Activated CD8-positive, alpha-beta memory T cell treated with anti-CD3 and anti-CD28 coated beads for 36 hours (primary cell): Measurements from ENCODE around the gene DLG4. TPM values are rescaled to one million over a fixed set of nuclear protein-coding genes. Genes with fewer than 3 reads are reported as not detected.

Experiments
- CTCF ChIA-PET: fragments of 350-600 bp; sonication (Branson Sonifier 250); formaldehyde crosslinking; loops from one replicate; lab custom pipeline; 2021; ENCODE audit warnings: antibody characterized with exemption; lab: Charles Lee
- POLR2A ChIA-PET: fragments of 350-600 bp; sonication (Branson Sonifier 250); formaldehyde crosslinking; loops from one replicate; lab custom pipeline; 2021; ENCODE audit warnings: antibody characterized with exemption; lab: Charles Lee
- total RNA-seq, 2 experiments: library from RNA; stranded (reverse); gene quantifications; one replicate each; pipeline ENCODE4 v1.2.3, GENCODE V29; 2021

The DLG4 gene
- total RNA-seq, 2 experiments from 2014 or later: 4.5 to 4.6 TPM

DNA sequence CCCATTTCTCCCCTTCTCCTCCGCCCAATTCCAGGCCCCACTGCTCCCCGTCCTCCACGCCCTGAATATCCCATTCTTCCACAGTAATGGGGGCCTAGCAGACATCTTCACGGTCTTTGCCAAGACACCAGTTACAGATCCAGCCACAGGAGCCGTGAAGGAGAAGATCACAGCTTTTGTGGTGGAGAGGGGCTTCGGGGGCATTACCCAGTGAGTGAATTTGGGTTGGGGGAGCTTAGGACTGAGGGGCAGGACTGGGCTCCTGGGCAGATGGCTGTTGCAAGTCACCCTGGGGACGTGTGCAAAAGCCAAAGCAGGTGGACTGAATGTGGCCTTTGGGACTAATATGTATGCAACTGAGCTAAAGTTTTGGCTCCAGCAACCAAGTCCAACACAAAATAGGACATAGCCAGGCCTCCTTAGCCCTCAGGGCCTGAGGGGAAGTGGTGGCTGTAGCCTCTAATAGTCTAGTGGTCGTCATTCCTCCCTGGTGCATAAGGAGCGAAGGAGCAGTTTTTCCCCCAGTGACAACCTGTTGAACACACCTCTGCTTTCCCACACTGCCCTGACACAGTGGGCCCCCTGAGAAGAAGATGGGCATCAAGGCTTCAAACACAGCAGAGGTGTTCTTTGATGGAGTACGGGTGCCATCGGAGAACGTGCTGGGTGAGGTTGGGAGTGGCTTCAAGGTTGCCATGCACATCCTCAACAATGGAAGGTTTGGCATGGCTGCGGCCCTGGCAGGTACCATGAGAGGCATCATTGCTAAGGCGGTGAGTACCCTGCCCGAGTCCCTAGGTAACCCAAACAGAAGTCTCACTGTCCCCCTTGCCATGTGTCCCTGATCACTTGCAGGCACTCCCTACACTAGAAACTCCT lies 2.7 kb upstream of the DLG4 start:
- CTCF ChIA-PET: interaction anchor here (1.3 kb wide), 1 partner anchor 74 kb away, joined by 3 read pairs; no protein-coding TSS in a partner anchor

DNA sequence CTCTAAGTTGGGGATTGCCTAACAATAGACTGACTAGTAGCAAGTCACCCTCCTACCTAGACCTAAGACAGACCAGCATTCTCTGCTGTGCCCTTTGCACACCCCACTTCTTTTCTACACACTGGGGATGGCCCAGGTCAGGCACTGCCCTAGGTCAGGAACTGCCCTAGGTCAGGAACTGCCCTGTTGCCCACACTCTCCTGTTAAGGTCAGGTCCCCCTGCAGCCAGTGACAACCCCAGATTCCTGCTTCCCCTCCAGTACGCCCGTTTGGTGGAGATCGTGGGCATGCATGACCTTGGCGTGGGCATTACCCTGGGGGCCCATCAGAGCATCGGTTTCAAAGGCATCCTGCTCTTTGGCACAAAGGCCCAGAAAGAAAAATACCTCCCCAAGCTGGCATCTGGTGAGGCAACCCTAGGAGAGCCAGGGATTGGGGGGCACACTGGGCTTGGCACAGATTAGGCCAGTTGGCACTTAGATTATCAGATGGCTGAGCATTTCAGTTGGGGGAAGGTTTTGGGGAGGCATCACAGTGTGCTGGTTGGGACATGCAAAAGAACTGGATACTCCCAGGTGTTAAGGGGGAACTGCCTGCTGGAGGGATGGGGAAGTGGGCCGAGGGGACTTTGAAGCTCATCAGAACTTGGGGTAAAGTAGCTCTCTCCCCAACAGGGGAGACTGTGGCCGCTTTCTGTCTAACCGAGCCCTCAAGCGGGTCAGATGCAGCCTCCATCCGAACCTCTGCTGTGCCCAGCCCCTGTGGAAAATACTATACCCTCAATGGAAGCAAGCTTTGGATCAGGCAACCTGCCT lies 1.8 kb upstream of the DLG4 start:
- ChIA-PET POLR2A (interaction anchor here (0.6 to 3.3 kb wide), 9 partner anchors 10 to 108 kb away, joined by 3 to 19 read pairs (median 5); partner anchors contain the start of genes DVL2, NEURL4 and PHF23), CTCF (interaction anchor here (1.1 to 2.1 kb wide), 9 partner anchors 10 to 75 kb away, joined by 3 to 12 read pairs (median 5); partner anchors contain the start of genes CTDNEP1, DVL2, ELP5 and GABARAP)

More for the DNA sequence above, 2.7 kb upstream of the DLG4 start:
- POLR2A ChIA-PET: interaction anchor here (1.5 kb wide), 1 partner anchor 11 kb away, joined by 4 read pairs; the partner anchor contains the start of gene DVL2

- ChIA-PET POLR2A (interaction anchor here (0.6 to 3.3 kb wide), 10 partner anchors 9 to 184 kb away, joined by 3 to 19 read pairs (median 5); partner anchors contain the start of genes DVL2, NEURL4 and PHF23), CTCF (interaction anchor here (1.0 to 2.1 kb wide), 9 partner anchors 11 to 76 kb away, joined by 3 to 12 read pairs (median 5); partner anchors contain the start of genes CTDNEP1, DVL2, ELP5 and GABARAP)
Observed at GRCh38 chr17:7220593-7221277, 1.1 kb upstream of the DLG4 start.

DNA sequence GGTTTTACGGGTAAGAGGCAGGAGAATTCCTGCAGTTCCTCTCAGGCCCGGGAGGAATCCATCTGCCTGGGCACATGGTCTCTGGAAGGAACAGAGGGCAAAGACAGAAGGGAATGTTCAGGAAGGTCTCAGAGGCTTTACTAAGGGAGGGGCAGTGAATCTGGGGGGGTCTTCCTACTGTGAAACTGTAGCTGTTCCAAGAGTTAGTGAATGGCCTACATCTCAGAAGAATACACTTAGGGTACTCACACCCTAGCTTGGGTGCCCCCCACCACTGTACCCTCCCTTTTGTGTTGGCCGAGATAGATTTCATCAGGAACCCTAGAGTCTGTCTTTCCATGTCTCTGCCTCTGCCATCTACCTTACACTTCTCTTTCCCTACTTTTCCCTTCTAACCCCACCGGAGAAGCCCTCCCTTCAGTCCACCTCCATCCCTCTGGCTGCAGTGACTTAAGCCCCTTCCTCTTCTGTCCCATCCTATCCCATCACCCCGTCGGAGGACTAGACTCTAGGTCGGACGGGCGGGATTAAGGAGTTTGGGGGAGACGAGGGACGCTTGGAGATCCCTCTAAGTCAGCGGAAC lies 316 bp downstream of the DLG4 start:
- ChIA-PET CTCF (interaction anchor here (0.9 to 2.1 kb wide), 4 partner anchors 20 to 174 kb away, joined by 3 to 12 read pairs (median 4); partner anchors contain the start of genes PHF23 and SLC2A4), POLR2A (interaction anchor here (0.6 to 3.3 kb wide), 7 partner anchors 10 to 117 kb away, joined by 3 to 19 read pairs (median 5); partner anchors contain the start of genes ACAP1, CTDNEP1, DVL2 and PHF23)

GRCh38 chr17:7218758-7219157 lies 878 bp downstream of the DLG4 start:
- POLR2A ChIA-PET: interaction anchor here (0.6 to 3.3 kb wide), 5 partner anchors 19 to 118 kb away, joined by 3 to 19 read pairs (median 5); partner anchors contain the start of genes ACAP1, CTDNEP1 and PHF23
- CTCF ChIA-PET: interaction anchor here (1.4 to 1.5 kb wide), 2 partner anchors 21 to 63 kb away, joined by 4 read pairs; partner anchors contain the start of genes PHF23 and SLC2A4

DNA sequence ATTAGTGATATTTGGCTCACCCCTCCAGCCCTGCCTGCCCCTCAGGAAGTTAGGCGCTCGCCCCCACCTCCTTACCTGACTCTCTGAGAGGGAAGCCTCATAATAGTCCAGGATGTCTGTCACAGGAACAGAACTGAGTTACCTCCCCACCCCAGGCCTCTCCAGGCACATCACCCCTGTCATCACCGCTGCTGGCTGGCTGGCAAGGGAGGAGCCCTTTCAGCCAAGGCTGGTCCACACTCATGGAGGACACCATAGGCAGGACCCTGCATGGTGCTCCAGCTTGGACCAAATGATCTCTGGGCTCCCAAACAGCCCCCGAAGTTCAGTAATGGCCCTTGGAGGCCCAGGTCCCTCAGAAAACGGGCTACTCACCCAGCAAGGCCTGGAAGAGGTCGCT lies 1.5 kb downstream of the DLG4 start:
- POLR2A ChIA-PET: interaction anchor here (3.3 kb wide), 1 partner anchor 19 kb away, joined by 19 read pairs; the partner anchor contains the start of gene PHF23
- CTCF ChIA-PET: interaction anchor here (1.5 kb wide), 1 partner anchor 63 kb away, joined by 4 read pairs; the partner anchor contains the start of gene SLC2A4

- ChIA-PET POLR2A (no interaction called here), CTCF (no interaction called here)
Observed at GRCh38 chr17:7217113-7217987, 2.3 kb downstream of the DLG4 start.

DNA sequence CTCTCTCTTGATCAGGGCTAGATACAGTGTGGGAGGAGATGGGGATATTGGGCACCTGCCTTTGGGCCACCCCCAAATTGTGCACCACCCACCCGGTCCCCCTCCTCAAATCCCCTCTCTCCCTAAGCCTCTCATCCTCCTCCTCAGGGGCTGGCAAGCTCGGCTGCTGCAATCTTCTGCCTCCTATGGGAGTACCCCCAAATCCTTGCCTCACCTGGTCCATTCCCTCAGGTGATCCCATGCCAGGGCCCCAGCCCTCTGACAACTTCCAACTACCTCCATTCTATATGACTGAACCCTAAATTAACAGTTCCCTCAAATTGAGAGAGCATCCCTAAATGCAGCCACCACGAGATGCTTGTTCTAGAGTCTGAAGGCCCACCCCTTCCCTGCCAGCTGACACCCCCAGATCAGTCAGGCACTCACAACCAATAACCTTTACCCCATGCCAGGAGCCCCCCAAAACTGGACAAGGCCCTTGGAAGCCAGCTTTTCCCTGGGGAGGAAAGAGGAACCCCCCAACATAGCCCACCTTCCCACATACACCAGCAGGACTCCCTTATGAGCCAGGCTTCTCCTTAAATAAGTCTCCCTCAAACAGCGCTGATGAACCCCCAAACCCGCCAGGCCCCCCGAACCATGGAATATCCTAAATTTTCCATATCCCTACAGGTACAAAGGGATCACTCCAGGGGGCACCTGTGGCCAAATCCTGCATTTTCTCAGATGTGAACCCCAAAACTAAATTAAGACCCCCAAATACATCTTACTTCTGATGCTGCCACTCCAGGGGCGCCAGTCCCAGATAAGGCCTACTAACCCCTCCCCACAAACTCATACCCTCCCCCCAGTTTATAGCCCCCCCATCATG lies 3.2 kb downstream of the DLG4 start:
- POLR2A ChIA-PET: interaction anchor here (0.5 kb wide), 1 partner anchor 22 kb away, joined by 3 read pairs; no protein-coding TSS in a partner anchor
- CTCF ChIA-PET: interaction anchor here (0.9 kb wide), 1 partner anchor 76 kb away, joined by 3 read pairs; no protein-coding TSS in a partner anchor

GRCh38 chr17:7215652-7216180 lies 3.9 kb downstream of the DLG4 start:
- POLR2A ChIA-PET: interaction anchor here (0.5 kb wide), 1 partner anchor 22 kb away, joined by 3 read pairs; no protein-coding TSS in a partner anchor
- CTCF ChIA-PET: interaction anchor here (0.9 kb wide), 1 partner anchor 77 kb away, joined by 3 read pairs; no protein-coding TSS in a partner anchor

- POLR2A ChIA-PET: interaction anchor here (1.0 kb wide), 1 partner anchor 23 kb away, joined by 3 read pairs; no protein-coding TSS in a partner anchor
- CTCF ChIA-PET: no interaction called here
Observed at GRCh38 chr17:7215136-7215638, 4.4 kb downstream of the DLG4 start.

DNA sequence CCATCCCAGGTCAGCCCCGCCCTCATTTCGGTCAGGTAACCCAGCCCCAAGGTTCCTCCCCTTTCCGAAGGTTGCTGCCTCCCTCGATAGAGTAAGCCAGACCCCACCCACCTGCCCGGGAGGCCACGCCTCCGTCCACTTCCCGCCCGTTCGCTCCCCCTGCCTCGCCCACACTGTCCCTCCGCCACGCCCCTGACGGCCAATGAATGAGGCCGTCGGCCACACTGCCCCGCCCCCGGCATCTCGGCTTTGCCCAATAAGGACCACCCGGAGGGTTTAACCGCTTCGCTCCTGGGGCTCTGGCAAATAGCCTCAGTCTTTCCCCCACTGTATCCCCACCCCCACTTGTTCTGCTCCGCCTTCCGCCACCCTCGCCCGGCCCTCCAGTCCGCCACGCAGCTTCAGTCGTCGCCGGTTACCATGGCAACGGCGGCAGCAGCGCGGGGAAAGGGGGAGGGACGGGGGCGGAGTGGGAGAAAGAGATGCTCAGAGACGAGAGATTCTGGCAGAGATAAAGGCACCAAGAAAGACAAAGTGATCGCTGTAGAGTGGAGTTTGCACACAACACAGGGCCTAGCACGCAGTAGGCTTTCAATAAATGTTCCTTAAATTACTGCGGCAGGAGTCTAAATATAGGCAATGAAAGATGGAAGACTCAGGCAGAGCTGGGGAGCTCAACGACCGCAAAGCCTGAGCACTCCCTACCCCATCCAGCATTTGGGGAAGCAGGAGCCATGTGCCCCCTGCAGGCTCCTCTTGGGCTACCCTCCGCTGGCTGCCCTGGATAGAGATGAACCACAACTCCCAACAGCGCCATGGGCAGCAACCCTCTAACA lies 5.1 kb downstream of the DLG4 start:
- POLR2A ChIA-PET: interaction anchor here (0.5 to 1.0 kb wide), 2 partner anchors 23 to 975 kb away, joined by 3 read pairs; no protein-coding TSS in a partner anchor

DNA sequence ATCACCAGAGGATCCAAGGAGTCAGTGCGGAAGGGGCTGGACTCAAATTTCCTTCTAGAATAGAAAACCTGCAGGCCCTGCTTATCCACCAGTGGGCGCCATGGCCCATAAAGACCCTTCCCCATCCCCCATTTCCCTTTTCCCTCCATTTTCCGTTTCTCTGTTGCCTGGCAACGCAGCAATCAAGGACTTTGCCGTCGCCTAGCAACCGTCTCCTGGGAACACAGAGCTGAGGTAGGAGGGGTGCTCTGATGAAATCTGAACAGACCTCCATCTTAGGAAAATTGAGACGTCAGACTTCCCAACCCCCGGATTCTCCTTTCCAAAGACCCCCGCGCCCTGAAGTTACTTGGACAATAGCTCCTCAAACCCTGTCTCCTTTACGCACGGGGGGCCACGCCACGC lies 5.7 kb downstream of the DLG4 start:
- CTCF ChIA-PET: interaction anchor here (0.6 to 1.1 kb wide), 4 partner anchors 8 to 168 kb away, joined by 3 to 4 read pairs (median 3); no protein-coding TSS in a partner anchor
- POLR2A ChIA-PET: interaction anchor here (1.0 kb wide), 1 partner anchor 24 kb away, joined by 3 read pairs; no protein-coding TSS in a partner anchor

More for the DNA sequence above, 5.1 kb downstream of the DLG4 start:
- CTCF ChIA-PET: interaction anchor here (0.6 to 1.1 kb wide), 4 partner anchors 9 to 169 kb away, joined by 3 to 4 read pairs (median 3); no protein-coding TSS in a partner anchor

DNA sequence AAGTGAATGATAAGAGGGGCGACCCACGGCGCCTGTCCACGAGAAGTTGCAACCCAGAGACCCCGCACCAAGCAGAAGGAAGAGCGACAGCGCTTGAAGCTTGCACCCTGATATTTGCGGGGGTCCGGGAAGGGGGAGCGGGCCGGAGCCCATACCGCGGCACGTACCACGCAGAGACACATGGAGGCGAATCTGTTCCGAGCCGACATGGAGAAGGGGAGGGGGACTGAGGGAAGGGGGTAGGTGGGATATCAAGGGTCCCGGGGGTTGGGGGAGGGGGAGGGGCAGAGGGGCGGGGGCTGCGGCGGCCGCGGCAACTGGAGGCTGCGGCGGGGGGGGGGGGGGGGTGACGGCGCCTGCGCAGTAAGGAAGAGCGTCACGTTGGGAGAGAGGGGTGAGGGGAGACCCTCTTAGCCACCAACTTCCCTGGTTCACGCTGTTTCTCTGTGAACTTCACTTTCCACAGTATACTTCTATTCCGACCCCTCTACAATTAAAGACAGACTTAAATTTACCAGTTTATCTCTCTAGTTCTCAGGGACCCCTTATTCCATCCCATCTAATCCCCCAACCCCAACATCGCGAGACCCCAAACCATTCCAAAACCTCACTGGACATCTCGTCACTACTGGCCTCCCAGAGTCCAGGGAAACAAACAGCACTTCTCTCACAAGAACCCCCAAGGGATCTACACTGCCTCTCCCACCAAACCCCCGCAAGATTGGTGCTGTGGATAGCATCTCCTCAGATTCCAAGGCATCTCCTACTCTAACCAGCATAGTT lies 8.0 kb downstream of the DLG4 start:
- CTCF ChIA-PET: no interaction called here

More for the DNA sequence above, 8.0 kb downstream of the DLG4 start:
- POLR2A ChIA-PET: no interaction called here
